GM10847 (cell line): Measurements from ENCODE around the gene ME3.

Experiments
- POLR2A ChIP-seq: IDR thresholded peaks from 2 replicates; pipeline ENCODE4 v1.6.1; 2011; ENCODE audit not compliant: insufficient read length; ENCODE audit errors: extremely low read depth

ME3 gene

GRCh38 chr11:86644291-86644690 lies 28.1 kb downstream of the ME3 start:
- TF ChIP-seq POLR2A = no peak

GRCh38 chr11:86641537-86642261 lies 30.7 kb downstream of the ME3 start:
- TF ChIP-seq POLR2A = no peak

GRCh38 chr11:86639137-86639536 lies 33.3 kb downstream of the ME3 start:
- TF ChIP-seq POLR2A = no peak

GRCh38 chr11:86638673-86639072 lies 33.7 kb downstream of the ME3 start:
- TF ChIP-seq POLR2A = no peak

GRCh38 chr11:86637988-86638387 lies 34.4 kb downstream of the ME3 start:
- no peak for TF ChIP-seq POLR2A

GRCh38 chr11:86636275-86636674 lies 36.1 kb downstream of the ME3 start:
- no peak for TF ChIP-seq POLR2A

- no peak for TF ChIP-seq POLR2A
Observed at GRCh38 chr11:86632499-86633269, 39.7 kb downstream of the ME3 start.

- no peak for TF ChIP-seq POLR2A
Observed at GRCh38 chr11:86630229-86630981, 42.0 kb downstream of the ME3 start.

GRCh38 chr11:86629045-86629706 lies 43.2 kb downstream of the ME3 start:
- no peak for TF ChIP-seq POLR2A

- TF ChIP-seq POLR2A = no peak
Observed at GRCh38 chr11:86627776-86628455, 44.5 kb downstream of the ME3 start.

GRCh38 chr11:86625981-86626380 lies 46.4 kb downstream of the ME3 start:
- TF ChIP-seq POLR2A = no peak

GRCh38 chr11:86625544-86625943 lies 46.9 kb downstream of the ME3 start:
- no peak for TF ChIP-seq POLR2A

- TF ChIP-seq POLR2A = no peak
Observed at GRCh38 chr11:86624366-86624765, 48.0 kb downstream of the ME3 start.

GRCh38 chr11:86623736-86624135 lies 48.7 kb downstream of the ME3 start:
- no peak for TF ChIP-seq POLR2A

- no peak for TF ChIP-seq POLR2A
Observed at GRCh38 chr11:86623041-86623621, 49.3 kb downstream of the ME3 start.

GRCh38 chr11:86621854-86622253 lies 50.6 kb downstream of the ME3 start:
- TF ChIP-seq POLR2A = no peak
